ENCODE measurements around the gene MAGEC2.

The MAGEC2 gene

GRCh38 chrX:142204522-142205433, at the start of gene MAGEC2:
MAGEC2 (minus strand) TSS chrX:142205290; CDS start chrX:142203987, 1,303 bp downstream.
- no peak for DNase-seq

- DNase-seq, result no peak
Measured at GRCh38 chrX:142251680-142252079, 46.6 kb upstream of the MAGEC2 start.

- no peak for DNase-seq
Measured at GRCh38 chrX:142251202-142251601, 46.1 kb upstream of the MAGEC2 start.

- no peak for DNase-seq
Measured at GRCh38 chrX:142250502-142250901, 45.4 kb upstream of the MAGEC2 start.

GRCh38 chrX:142249721-142250120, 44.6 kb upstream of the MAGEC2 start:
- no peak for DNase-seq

GRCh38 chrX:142244568-142244967, 39.5 kb upstream of the MAGEC2 start:
- DNase-seq, result no peak

GRCh38 chrX:142238536-142238935, 33.4 kb upstream of the MAGEC2 start:
- no peak for DNase-seq

GRCh38 chrX:142233400-142233799, 28.3 kb upstream of the MAGEC2 start:
- DNase-seq, result no peak

- DNase-seq, result no peak
Measured at GRCh38 chrX:142214081-142214480, 9.0 kb upstream of the MAGEC2 start.

- no peak for DNase-seq
Measured at GRCh38 chrX:142201113-142201512, 4.0 kb downstream of the MAGEC2 start.

- no peak for DNase-seq
Measured at GRCh38 chrX:142186103-142186502, 19.0 kb downstream of the MAGEC2 start.

- no peak for DNase-seq
Measured at GRCh38 chrX:142184756-142185602, 20.1 kb downstream of the MAGEC2 start.

GRCh38 chrX:142156567-142156966, 48.5 kb downstream of the MAGEC2 start:
- DNase-seq, result no peak
